ENCODE data around the gene TYMP. TPM values are rescaled to one million over a fixed set of nuclear protein-coding genes. Genes with fewer than 3 reads are reported as not detected.

TYMP gene
- total and polyA plus RNA-seq, 3 experiments from 2014 or later = 17.5 to 93.6 (median 86.1) TPM

DNA sequence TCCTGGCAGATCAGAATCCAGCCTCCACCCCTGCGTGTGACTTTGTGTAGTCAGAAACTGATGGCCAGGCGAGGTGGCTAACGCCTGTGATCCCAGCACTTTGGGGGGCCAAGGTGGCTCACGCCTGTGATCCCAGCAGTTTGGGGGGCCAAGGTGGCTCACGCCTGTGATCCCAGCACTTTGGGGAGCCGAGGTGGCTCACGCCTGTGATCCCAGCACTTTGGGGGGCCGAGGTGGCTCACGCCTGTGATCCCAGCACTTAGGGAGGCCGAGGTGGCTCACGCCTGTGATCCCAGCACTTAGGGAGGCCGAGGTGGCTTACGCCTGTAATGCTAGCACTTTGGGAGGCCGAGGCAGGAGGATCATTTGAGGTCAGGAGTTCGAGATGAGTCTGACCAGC lies 16.6 kb downstream of the TYMP start:
- H3K27me3 Mint-ChIP-seq = peaks cover 0 to 1% of the 10 kb centered on the region in 2 donors
- H3K4me3 Mint-ChIP-seq = no peak overlapping the region
- peaks cover 0 to 48% (median 2%) of the 10 kb centered on the region in 3 donors for H3K36me3 Mint-ChIP-seq
- H3K27ac ChIP-seq (ENCODE audit: low read depth, low read length) = no peak overlapping the region
- peaks cover 12% of the 10 kb centered on the region for H3K36me3 ChIP-seq (ENCODE audit: insufficient read depth, low read length)
- H3K27ac Mint-ChIP-seq = no peak overlapping the region
- H3K4me1 ChIP-seq (ENCODE audit: insufficient read depth, low read length) = peaks cover 11% of the 10 kb centered on the region
- no peaks in the 10 kb centered on the region for H3K9me3 ChIP-seq (ENCODE audit: low read length)
- ChIA-PET POLR2A (interaction anchor here (0.8 to 2.3 kb wide), 2 partner anchors 12 to 14 kb away, joined by 10 to 12 read pairs; partner anchors contain the start of gene SCO2), CTCF (interaction anchor here (3.0 to 8.7 kb wide), 2 partner anchors 12 kb away, joined by 20 to 91 read pairs; partner anchors contain the start of gene SCO2)
- DNase-seq = no peak
- H3K4me3 ChIP-seq (ENCODE audit: low read length) = no peak overlapping the region
- H3K4me1 Mint-ChIP-seq = peaks cover 22 to 36% (median 30%) of the 10 kb centered on the region in 3 donors
- H3K9me3 Mint-ChIP-seq = no peaks in the 10 kb centered on the region
- no peaks in the 10 kb centered on the region for H3K27me3 ChIP-seq (ENCODE audit: insufficient read depth, low read length, poor library complexity, severe bottlenecking)

DNA sequence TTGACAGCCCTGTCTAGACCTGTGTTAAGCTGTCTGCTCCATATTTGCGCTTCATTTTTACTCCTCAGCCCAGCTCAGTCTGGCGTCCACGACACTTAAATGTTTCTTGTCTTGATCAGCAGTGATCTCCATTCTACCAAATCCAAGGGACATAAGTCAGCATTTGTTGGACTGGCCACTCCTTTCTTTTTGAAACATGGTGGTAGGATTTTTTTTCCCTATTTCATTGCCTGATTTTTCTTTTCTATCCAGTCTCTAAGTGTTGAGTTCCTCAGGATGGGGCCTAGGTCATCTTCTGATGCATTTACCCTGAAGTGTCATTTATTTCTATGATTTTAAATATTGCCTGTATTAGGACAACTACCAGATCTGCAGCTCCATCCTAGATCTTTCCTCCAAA lies 20.9 kb downstream of the TYMP start:
- Mint-ChIP-seq H3K36me3 (peaks cover 0 to 33% (median 2%) of the 10 kb centered on the region in 3 donors), H3K9me3 (no peaks in the 10 kb centered on the region), H3K4me1 (peaks cover 17 to 36% (median 19%) of the 10 kb centered on the region in 3 donors), H3K27me3 (peaks cover 0 to 1% of the 10 kb centered on the region in 2 donors), H3K4me3 (peak overlapping the region; percentile 92 to 97 (median 94)), H3K27ac (peak overlapping the region; percentile 87 to 100 (median 98))
- peaks cover 23% of the 10 kb centered on the region for H3K4me1 ChIP-seq (ENCODE audit: insufficient read depth, low read length)
- CTCF ChIA-PET = interaction anchor here (0.9 to 8.7 kb wide), 9 partner anchors 9 to 112 kb away, joined by 3 to 91 read pairs (median 8); partner anchors contain the start of genes SCO2 and SYCE3
- H3K36me3 ChIP-seq (ENCODE audit: insufficient read depth, low read length) = peaks cover 11% of the 10 kb centered on the region
- H3K9me3 ChIP-seq (ENCODE audit: low read length) = no peaks in the 10 kb centered on the region
- peak overlapping the region; percentile 55 for H3K4me3 ChIP-seq (ENCODE audit: low read length)
- H3K27ac ChIP-seq (ENCODE audit: low read depth, low read length) = peak overlapping the region; percentile 88
- POLR2A ChIA-PET = interaction anchor here (0.6 to 3.3 kb wide), 9 partner anchors 16 to 318 kb away, joined by 3 to 93 read pairs (median 7); partner anchors contain the start of genes KLHDC7B, SCO2 and SYCE3
- H3K27me3 ChIP-seq (ENCODE audit: insufficient read depth, low read length, poor library complexity, severe bottlenecking) = no peaks in the 10 kb centered on the region
- DNase-seq = no peak

DNA sequence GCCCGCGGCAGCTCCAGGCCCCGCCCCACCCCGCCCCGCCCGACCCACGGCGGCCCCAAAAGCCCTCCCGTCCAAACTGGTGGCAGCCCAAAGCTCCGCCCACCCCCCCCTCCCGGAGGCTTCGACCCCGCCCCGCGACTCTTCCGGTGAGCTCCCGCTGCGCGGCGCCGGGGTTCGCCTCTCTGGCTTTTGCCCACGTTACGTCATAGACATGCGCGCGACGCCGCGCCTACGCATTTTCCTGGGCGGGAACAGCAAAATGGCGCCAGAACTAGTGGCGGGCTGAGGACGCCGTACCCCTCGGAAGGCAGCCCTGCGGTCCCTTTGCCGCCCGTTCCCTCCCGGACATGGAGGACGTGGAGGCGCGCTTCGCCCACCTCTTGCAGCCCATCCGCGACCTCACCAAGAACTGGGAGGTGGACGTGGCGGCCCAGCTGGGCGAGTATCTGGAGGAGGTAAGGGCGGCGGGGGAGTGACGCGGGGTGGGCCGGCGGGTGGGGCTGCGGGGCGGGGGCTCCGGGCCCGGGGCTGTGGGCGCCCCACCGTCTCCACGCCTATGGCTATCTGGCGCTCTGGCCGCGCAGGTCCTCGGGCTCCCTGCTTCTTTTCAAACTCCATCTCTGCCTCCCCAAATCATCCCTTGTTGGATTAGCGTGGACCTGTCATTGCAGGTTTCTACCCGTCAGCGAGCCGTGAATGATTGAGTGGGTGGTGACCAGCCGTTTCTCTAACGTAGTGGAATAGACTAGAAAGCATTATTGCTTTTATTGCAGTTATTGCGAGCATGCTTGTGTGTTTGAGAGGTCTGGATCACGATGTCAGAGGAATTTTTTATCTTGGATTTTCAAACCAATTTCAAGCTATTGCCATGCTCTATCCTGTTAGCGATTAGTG lies 21.6 kb downstream of the TYMP start, which contains the start of gene NCAPH2:
NCAPH2 (plus strand) TSS at position 234 of the 894 bp plus-strand sequence; CDS start at position 348, 114 bp downstream.
- H3K36me3 Mint-ChIP-seq = peaks cover 0 to 33% (median 2%) of the 10 kb centered on the region in 3 donors
- H3K27ac Mint-ChIP-seq = peak within 1 kb of the TSS; percentile 93 to 100 (median 98)
- peak in 4 of 5 donors; percentile 96 to 98 (median 96) for DNase-seq
- Histone ChIP-seq H3K36me3 (ENCODE audit: insufficient read depth, low read length) (peaks cover 11% of the 10 kb centered on the region), H3K27ac (ENCODE audit: low read depth, low read length) (peak within 1 kb of the TSS; percentile 88), H3K9me3 (ENCODE audit: low read length) (no peaks in the 10 kb centered on the region), H3K27me3 (ENCODE audit: insufficient read depth, low read length, poor library complexity, severe bottlenecking) (no peaks in the 10 kb centered on the region), H3K4me3 (ENCODE audit: low read length) (peak within 1 kb of the TSS; percentile 80), H3K4me1 (ENCODE audit: insufficient read depth, low read length) (peaks cover 23% of the 10 kb centered on the region)
- peaks cover 0 to 1% of the 10 kb centered on the region in 2 donors for H3K27me3 Mint-ChIP-seq
- peaks cover 17 to 32% (median 19%) of the 10 kb centered on the region in 3 donors for H3K4me1 Mint-ChIP-seq
- no peaks in the 10 kb centered on the region for H3K9me3 Mint-ChIP-seq
- peak within 1 kb of the TSS; percentile 92 to 99 (median 94) for H3K4me3 Mint-ChIP-seq
- POLR2A ChIA-PET = interaction anchor here (0.6 to 3.3 kb wide), 18 partner anchors 10 to 317 kb away, joined by 3 to 93 read pairs (median 6); partner anchors contain the start of genes CHKB, HDAC10, KLHDC7B and SCO2
- CTCF ChIA-PET = interaction anchor here (0.6 to 8.7 kb wide), 12 partner anchors 9 to 265 kb away, joined by 3 to 91 read pairs (median 5); partner anchors contain the start of genes SCO2 and SYCE3

DNA sequence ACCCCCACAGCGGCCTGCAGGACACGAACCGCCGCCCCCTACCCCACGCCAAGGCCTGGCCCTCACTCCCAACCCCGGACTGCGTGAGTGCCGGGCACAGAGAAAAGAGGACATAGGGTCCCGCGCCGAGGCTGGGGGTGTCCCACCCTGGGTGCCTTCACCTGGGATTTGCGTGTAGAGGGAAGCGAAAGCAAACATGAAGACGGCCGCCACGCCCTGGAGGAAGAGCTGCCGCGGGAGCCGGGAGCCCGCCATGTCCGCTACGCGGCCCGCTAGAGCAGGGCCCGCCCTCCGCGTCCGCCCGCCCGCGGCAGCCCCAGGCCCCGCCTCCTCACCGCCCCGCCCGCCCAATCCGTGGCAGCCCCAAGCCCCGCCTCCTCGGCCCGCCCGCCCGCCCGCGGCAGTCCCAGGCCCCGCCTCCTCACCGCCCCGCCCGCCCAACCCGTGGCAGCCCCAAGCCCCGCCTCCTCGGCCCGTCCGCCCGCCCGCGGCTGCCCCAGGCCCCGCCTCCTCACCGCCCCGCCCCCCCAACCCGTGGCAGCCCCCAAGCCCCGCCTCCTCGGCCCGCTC lies 22.3 kb downstream of the TYMP start, which contains the start of gene LMF2:
LMF2 (minus strand) TSS at position 282 of the 570 bp plus-strand sequence; CDS start at position 255, 27 bp downstream.
- Mint-ChIP-seq H3K4me1 (peaks cover 17 to 32% (median 19%) of the 10 kb centered on the region in 3 donors), H3K4me3 (peak within 1 kb of the TSS; percentile 92 to 99 (median 94)), H3K27ac (peak within 1 kb of the TSS; percentile 93 to 100 (median 98)), H3K27me3 (peaks cover 0 to 1% of the 10 kb centered on the region in 2 donors), H3K36me3 (peaks cover 0 to 33% (median 2%) of the 10 kb centered on the region in 3 donors), H3K9me3 (no peaks in the 10 kb centered on the region)
- Histone ChIP-seq H3K4me3 (ENCODE audit: low read length) (peak within 1 kb of the TSS; percentile 80), H3K27me3 (ENCODE audit: insufficient read depth, low read length, poor library complexity, severe bottlenecking) (no peaks in the 10 kb centered on the region), H3K36me3 (ENCODE audit: insufficient read depth, low read length) (peaks cover 11% of the 10 kb centered on the region), H3K9me3 (ENCODE audit: low read length) (no peaks in the 10 kb centered on the region), H3K4me1 (ENCODE audit: insufficient read depth, low read length) (peaks cover 23% of the 10 kb centered on the region), H3K27ac (ENCODE audit: low read depth, low read length) (peak within 1 kb of the TSS; percentile 88)
- ChIA-PET CTCF (interaction anchor here (0.6 to 8.7 kb wide), 10 partner anchors 9 to 265 kb away, joined by 3 to 91 read pairs (median 7); partner anchors contain the start of genes SCO2 and SYCE3), POLR2A (interaction anchor here (0.6 to 3.3 kb wide), 17 partner anchors 10 to 316 kb away, joined by 3 to 93 read pairs (median 6); partner anchors contain the start of genes CHKB, HDAC10, KLHDC7B and SCO2)
- DNase-seq = peak; percentile 87 to 96 (median 92)

DNA sequence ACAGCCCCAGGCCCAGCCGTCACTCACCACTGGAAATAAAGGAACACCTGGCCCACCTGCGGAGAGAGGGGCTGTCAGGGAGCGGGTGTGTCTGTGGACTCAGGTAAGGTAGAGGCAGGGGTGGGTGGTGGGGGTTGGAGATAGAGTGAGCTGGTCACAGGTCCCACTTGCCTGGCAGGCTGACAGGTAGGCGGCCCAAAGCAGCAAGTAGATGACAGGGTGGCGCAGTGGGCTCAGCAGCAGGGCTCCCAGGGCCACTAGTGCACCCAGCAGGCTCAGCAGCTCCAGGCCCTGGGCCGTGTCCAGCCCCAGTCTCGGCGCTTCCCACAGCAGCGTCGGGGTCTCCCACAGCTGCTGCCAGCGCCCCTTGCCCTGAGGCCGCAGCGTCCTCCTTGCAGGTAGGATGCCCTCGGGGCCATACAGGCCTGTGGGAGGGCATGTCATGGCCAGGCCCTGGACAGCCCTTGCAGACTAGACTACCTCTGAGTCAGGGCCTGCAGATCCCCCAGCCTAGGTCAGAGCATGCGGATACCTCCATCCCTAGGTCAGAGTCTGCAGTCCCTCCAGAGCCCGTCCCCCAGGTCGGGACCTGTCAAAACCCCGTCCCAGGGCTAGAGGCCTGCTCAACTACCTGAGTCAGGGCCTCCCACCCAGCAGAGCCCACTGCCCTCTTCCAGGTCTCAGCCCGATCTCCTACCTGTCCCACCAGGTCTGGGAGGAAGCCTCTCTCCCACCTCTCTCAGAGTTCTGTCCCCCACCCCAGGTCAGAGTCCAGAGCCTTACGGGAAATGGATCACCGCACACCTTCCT lies 23.0 kb downstream of the TYMP start:
- H3K27me3 Mint-ChIP-seq = no peaks in the 10 kb centered on the region
- H3K27ac Mint-ChIP-seq = peak overlapping the region; percentile 83 to 99 (median 92)
- H3K4me3 Mint-ChIP-seq = peak overlapping the region; percentile 89 to 99 (median 92)
- H3K36me3 ChIP-seq (ENCODE audit: insufficient read depth, low read length) = peaks cover 11% of the 10 kb centered on the region
- peak overlapping the region; percentile 80 for H3K4me3 ChIP-seq (ENCODE audit: low read length)
- ChIA-PET POLR2A (interaction anchor here (1.7 to 3.3 kb wide), 4 partner anchors 9 to 263 kb away, joined by 5 to 93 read pairs (median 8); partner anchors contain the start of genes SCO2 and SYCE3), CTCF (interaction anchor here (0.9 to 8.7 kb wide), 3 partner anchors 18 to 114 kb away, joined by 4 to 91 read pairs (median 20); partner anchors contain the start of gene SCO2)
- no peak for DNase-seq
- H3K36me3 Mint-ChIP-seq = peaks cover 0 to 31% (median 0%) of the 10 kb centered on the region in 3 donors
- H3K27me3 ChIP-seq (ENCODE audit: insufficient read depth, low read length, poor library complexity, severe bottlenecking) = no peaks in the 10 kb centered on the region
- peaks cover 12 to 28% (median 19%) of the 10 kb centered on the region in 3 donors for H3K4me1 Mint-ChIP-seq
- H3K9me3 Mint-ChIP-seq = no peaks in the 10 kb centered on the region
- H3K9me3 ChIP-seq (ENCODE audit: low read length) = no peaks in the 10 kb centered on the region
- peaks cover 23% of the 10 kb centered on the region for H3K4me1 ChIP-seq (ENCODE audit: insufficient read depth, low read length)
- peak overlapping the region; percentile 83 for H3K27ac ChIP-seq (ENCODE audit: low read depth, low read length)

DNA sequence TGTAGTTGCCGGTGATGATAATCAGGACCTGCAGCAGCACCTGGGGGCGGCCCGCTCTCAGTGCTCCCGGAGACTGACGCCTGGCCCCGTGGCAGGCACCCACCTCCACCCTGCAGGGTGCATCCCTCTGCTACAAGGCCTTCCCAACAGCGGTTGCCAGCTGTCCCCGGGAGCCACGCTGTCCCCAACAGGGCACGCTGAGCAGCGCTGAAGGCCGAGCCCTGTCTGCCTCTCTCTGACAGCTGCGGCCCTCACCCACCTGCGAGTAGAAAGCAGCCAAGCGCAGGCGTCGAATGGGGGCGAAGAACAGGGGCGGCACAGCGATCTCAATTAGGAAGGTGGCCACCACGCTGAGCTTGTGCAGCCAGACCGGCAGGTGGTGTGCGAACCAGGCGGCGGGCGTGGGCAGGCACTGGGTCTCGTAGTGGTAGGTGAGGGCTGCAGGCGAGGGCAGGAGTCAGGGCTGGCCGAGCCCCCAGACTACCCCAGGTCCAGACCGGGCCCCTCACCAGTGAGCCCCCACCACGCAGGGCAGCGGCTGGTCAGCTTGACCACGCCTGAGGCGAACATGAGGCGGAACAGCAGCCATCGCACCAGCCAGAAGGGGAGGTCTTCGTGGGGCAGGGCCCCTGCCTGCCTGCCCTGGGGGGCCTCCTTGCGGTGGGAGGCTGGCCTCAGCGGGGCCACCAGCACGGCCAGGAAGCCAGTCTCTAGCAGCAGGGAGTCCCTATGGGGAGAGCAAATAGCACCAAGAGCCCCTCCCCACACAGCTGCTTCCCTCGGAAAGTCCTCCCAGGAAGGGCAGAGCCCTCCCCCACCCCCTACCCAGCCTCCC lies 23.8 kb downstream of the TYMP start:
- no peak overlapping the region for H3K4me3 ChIP-seq (ENCODE audit: low read length)
- no peak for DNase-seq
- peaks cover 23% of the 10 kb centered on the region for H3K4me1 ChIP-seq (ENCODE audit: insufficient read depth, low read length)
- H3K27me3 ChIP-seq (ENCODE audit: insufficient read depth, low read length, poor library complexity, severe bottlenecking) = no peaks in the 10 kb centered on the region
- H3K4me1 Mint-ChIP-seq = peaks cover 12 to 28% (median 19%) of the 10 kb centered on the region in 3 donors
- ChIA-PET CTCF (interaction anchor here (0.9 to 8.7 kb wide), 3 partner anchors 19 to 115 kb away, joined by 4 to 91 read pairs (median 4); partner anchors contain the start of gene SCO2), POLR2A (interaction anchor here (1.0 to 1.7 kb wide), 2 partner anchors 8 to 115 kb away, joined by 3 to 5 read pairs; no protein-coding TSS in a partner anchor)
- H3K27ac Mint-ChIP-seq = no peak overlapping the region
- H3K36me3 ChIP-seq (ENCODE audit: insufficient read depth, low read length) = peaks cover 11% of the 10 kb centered on the region
- H3K4me3 Mint-ChIP-seq = peak overlapping the region; percentile 56 to 94 (median 92)
- no peak overlapping the region for H3K27ac ChIP-seq (ENCODE audit: low read depth, low read length)
- peaks cover 0 to 31% (median 0%) of the 10 kb centered on the region in 3 donors for H3K36me3 Mint-ChIP-seq
- H3K9me3 Mint-ChIP-seq = no peaks in the 10 kb centered on the region
- H3K27me3 Mint-ChIP-seq = no peaks in the 10 kb centered on the region
- H3K9me3 ChIP-seq (ENCODE audit: low read length) = no peaks in the 10 kb centered on the region
